Amygdala (tissue), 56 donors: Measurements from ENCODE around the gene SBNO2.

Experiments
- DNase-seq, 56 donors: peaks; one replicate each; lab custom pipeline; 2025; lab: John Stamatoyannopoulos, UW

The SBNO2 gene

DNA sequence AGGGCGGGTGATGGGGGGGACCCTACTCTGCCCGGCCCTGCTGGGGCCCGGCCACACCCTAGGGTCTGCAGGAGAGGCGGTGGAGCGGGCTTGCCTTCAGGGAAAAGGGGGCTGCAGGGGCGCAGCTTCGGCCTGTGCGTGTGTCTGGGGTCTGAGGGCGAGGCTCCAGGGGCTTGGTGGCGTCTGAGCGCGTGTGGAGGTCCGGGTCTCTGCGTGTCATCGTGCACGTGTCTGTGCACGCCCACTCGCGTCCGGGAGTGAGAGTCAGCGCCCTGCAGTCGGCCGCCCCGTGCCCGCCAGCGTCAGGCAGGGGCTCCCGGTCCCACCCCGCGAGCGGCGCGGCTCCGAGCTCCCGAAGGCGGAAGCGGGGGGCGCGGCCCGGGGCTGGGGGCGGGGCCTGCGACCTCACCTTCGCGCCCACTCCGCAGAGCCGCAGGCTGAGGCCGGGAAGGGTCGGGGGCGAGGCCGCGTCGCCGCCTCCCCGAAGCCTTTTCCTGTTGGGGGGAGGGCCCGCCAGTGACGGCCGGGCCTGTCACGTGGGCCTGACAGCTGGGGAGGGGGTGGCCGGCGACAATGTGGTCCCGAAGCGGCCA, 107.2 kb downstream of the SBNO2 start, which contains the start of gene ARHGAP45:
TSS of gene ARHGAP45 (plus strand) at position 420 of the 593 bp plus-strand sequence. CDS start 239 bp downstream, outside the sequence.
- no peak for DNase-seq

DNA sequence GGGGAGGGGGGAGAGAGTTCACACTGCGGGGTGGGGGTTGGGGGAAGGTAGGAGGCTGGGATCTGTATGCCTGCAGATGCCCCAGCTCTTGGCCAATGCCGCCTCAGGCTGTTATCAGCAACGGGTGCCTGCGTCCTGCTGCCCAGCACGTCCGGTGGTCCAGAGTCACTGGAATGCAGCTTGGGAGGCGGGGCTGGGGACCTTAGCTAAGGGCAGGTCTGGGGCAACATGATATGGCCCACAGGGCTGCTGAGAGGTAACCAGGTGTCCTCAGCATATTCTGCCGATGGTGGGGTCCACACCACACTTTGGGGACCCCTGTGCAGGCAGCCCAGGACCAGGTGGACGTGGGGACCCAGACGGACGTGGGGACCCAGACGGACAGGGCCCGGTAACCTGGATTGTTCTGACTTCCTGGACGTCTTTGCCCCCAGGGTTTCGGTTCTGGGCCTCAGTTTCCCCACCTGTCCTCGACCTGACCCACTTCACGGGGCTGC, 107.8 kb downstream of the SBNO2 start:
- DNase-seq = no peak

DNA sequence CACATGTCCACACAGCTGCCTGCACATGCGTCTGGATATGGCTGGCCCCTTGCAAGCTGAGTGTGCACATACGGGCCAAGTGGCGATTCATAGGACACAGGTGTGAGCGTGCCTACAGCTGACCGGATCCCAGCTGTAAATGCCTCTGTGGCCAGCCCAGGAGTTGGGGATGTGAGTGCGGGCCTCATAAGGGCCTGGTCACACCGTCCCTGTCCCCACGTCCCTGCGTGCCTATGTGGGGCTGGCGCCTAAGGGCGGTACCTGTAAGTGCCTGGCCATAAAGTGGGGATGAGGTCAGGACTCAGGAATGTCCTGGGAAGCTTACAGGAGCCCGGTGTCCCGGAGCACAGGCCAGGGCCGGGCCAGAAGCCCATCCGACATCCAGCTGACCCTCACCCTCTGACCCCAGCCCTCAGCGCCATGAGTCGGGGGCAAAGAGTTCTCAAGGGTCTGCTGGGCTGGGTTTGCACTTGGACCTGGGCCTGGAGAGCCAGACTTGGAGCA, 108.4 kb downstream of the SBNO2 start:
- no peak for DNase-seq

DNA sequence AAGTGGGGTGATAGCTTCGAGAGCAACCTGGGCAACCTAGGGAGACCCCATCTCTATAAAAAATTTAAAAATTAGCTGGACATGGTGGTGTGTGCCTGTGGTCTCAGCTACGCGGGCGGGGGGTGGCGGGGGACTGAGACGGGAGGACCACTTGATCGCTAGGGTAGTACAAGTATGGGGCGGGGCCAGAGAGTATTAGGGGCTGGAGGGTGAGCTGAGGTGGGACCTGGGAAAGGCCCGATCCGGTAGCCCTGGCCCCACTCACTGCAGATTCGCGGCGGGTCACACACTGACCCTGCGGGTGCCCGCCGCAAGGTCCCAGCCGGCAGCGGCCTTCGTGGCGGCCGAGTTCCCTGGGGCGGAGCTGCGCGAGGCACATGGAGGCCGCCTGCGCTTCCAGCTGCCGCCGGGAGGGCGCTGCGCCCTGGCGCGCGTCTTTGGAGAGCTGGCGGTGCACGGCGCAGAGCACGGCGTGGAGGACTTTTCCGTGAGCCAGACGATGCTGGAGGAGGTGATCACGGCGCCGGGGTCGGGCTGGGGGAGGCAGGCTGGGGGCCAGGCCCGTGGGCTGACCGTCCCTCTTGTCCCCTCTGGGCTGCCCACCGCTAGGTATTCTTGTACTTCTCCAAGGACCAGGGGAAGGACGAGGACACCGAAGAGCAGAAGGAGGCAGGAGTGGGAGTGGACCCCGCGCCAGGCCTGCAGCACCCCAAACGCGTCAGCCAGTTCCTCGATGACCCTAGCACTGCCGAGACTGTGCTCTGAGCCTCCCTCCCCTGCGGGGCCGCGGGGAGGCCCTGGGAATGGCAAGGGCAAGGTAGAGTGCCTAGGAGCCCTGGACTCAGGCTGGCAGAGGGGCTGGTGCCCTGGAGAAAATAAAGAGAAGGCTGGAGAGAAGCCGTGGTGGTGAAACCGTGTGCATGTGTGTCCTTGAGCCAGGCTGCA, 109.1 kb downstream of the SBNO2 start:
- DNase-seq = peak in 8 of 56 donors; percentile 13 to 35 (median 22)

DNA sequence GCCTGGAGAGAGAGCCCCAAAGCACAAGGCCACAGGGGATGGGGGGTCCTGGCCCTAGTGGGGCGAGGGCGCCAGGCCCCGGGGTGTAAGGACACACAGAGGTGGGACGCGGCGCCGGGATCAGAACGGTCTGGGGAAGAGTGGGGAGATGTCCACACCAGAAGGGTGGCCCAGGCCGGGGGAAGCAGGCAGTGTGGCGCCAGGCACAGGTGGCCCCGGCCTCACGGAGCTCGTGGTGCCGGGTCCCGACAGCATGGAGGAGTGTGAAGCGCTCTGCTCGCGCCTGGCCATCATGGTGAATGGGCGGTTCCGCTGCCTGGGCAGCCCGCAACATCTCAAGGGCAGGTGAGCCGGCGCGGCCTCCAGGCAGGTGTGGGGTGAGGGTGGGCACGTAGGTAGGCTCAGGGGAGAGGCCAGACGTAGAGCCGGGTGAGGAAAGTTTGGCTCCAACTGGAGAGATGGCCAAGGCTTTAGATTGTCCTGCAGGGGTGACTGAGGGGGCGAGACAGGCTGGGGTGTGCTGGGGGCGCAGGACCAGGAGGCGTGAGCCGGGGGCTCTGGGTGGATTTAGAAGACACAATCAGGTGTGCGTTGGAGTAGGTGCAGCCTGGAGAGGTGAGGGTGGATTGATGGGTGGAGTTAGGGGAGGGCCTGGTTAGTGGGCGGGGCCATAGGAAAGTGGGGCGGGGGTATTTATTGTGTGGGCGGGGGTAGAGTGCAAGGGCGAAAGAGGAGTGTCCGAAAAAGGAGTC, 110.0 kb downstream of the SBNO2 start:
- DNase-seq = no peak

DNA sequence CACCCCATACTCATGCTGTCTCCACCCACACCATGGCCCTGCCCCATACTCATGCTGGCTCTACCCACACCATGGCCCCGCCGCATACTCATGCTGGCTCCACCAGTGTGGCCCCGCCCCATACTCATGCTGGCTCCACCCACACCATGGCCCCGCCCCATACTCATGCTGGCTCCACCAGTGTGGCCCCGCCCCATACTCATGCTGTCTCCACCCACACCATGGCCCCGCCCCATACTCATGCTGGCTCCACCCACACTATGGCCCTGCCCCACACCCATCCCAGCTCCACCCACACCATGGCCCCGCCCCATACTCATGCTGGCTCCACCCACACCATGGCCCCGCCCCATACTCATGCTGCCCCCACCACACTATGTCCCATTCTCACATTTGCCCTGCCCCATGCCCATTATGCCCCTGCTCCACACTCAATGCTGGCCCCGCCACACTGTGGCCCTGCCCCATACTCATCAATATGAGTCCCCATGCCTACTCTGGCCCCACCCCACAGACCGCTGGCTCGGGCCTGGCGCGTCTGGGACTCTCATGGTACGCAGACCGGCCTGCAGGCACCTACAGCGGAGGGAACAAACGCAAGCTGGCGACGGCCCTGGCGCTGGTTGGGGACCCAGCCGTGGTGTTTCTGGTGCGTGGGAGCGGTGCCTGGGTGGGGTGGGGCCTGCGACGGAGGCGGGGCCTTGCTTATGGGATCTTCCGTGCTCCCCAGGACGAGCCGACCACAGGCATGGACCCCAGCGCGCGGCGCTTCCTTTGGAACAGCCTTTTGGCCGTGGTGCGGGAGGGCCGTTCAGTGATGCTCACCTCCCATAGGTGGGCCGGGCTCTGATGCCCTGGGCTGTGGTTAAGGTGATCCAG, 110.8 kb downstream of the SBNO2 start:
- peak in 1 of 56 donors; percentile 65 for DNase-seq

DNA sequence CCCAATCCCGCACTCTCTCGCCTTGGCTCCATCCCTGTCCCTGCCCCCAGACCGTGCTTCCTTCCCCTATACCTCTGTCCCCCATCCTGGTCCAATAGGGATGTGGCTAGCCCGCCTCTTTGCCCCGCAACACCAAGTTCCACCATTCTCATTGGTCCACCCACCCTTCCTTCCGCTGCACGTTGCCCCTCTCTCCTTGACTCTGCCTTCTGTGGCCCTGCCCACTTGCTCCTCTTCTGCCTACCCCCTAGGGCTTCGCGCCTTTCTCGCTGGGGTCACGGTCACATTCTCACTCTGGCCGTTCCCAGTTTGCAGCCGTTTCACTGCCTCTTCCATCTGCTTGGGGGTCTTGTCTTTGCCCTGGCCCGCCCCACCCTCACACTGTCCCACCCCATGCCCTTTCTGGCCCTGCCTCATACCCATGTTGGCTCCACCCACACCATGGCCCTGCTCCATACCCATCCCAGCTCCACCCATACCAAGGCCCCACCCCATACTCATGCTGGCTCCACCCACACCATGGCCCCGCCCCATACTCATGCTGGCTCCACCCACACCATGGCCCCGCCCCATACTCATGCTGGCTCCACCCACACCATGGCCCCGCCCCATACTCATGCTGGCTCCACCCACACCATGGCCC, 111.6 kb downstream of the SBNO2 start:
- peak in 1 of 56 donors; percentile 62 for DNase-seq

DNA sequence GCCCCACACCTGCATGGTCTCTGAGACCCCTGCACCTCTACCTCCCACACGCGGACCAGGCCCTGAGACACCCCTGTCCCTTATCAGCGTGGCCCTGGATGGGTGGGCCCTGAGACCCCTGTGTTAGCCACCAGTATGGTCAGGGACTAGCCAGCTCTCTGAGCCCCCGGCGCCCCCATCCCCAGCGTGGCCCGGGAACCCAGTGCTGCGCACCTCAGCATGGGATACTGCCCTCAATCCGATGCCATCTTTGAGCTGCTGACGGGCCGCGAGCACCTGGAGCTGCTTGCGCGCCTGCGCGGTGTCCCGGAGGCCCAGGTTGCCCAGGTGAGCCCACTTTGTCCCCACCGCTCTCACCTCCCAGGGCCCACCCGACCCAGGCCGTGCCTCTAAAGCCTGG, 112.1 kb downstream of the SBNO2 start:
- no peak for DNase-seq

DNA sequence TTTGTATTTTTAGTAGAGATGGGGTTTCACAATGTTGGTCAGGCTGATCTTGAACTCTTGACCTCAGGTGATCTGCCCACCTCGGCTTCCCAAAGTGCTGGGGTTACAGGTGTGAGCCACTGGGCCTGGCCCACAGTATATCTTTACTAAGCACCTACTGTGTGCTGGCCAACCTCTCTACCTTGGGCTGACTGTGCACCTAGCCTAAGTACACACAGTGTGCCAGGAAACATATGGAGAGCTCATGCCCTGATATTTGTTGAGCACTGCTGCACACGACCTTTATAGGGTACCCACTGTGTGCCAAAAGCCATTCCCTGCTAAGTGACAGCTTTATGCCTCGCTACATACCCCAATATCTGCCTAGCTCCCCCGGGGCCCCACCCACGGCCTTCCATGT, 113.4 kb downstream of the SBNO2 start:
- DNase-seq = no peak

DNA sequence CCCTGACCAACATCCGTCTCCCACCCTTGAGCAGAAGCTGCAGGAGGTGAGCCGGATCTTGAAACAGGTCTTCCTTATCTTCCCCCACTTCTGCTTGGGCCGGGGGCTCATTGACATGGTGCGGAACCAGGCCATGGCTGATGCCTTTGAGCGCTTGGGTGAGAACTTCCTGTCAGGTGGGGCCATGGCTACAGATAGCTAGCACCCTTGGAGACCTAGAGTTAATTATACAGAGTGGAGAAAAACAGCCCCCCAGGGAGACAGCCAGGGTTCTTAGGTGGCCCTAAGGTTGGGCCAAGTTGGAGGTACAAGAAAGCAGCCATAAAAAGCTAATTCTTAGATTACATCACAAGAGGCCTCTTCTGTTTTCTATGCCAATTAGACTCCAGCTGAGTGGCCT, 116.0 kb downstream of the SBNO2 start:
- no peak for DNase-seq
